ENCODE measurements around the gene PTH1R.

Gene PTH1R

DNA sequence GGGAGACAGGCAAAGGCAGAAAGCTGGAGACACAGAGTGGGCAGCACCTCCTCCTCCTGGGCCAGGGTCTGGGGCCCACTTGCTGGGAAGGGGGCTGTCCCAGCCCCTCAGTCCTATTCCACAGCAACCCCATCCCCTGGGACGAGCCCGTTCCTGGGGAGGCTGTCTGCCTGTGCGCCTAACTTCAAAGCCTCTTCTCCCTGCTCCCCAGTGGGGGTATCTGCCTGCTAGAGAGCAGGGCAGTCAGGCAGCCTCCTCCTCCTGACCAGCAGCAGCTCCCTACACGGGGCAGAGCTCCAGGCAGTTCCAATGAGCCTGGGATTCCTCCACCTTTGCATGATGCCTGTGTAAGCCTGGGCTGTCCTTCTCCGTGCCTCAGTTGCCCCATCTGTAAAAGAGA, 6.9 kb downstream of the PTH1R start:
- DNase-seq, result no peak

DNA sequence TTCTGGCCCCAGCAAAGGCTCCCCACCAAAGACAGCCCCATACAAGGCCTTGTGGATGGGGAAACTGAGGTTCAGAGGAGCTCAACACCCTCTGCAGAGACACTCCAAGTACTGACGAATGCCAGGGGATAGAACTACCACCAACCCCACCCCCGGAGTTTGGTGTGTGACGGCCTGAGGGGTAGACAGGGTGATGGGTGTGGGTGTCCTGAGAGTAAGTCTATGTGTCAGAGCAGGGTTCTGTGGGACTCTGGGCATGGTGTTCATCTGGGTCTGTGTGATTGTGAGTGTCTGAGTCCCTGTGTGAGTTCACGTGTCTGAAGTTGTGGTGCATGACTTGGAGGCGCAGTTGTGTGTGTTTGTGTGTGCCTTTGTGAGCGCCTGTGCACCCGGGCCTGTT, 7.4 kb downstream of the PTH1R start:
- no peak for DNase-seq

DNA sequence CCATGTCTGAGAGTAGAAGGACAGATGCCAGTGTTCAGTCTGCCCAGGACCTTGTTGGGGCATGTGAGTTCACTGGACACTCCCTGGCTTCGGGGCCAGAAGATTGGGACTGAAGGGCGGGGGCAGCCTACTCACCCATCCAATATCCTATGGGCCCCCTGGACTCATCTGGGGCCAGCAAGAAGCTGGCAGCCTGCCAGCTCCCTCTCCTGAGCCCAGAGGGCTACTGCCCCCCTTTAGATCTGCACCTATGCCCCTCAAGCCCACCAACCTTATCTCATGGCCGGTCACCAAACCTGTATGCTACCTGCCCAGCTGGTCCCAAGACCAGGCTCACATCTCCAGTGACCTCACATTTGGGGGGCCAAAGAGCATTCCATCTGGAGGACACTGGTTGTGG, 8.1 kb downstream of the PTH1R start:
- DNase-seq, result no peak

DNA sequence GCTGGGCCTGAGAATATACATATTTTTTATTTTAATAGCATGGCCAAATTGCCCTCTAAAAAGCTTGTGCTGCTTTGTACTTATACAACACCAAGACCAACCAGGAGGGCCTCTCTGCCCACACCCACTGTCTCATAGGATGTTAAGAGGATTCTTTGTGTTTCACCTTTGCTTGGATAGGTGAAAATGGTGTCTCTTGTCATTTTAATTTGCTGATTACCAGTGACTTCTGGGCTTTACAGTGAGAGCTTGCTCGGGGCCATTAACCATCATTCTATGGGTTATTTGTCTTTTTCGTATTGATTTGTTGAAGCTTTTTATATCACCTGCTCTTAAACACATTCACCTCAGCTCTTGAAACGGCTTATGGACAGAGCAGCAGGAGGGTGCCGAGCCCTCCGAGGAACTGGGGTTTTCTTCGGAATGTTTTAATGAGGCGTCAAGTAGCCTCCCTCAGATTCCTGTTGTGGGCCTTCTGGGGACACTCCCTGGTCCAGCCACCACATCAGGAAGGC, 10.5 kb downstream of the PTH1R start:
- DNase-seq, result no peak

DNA sequence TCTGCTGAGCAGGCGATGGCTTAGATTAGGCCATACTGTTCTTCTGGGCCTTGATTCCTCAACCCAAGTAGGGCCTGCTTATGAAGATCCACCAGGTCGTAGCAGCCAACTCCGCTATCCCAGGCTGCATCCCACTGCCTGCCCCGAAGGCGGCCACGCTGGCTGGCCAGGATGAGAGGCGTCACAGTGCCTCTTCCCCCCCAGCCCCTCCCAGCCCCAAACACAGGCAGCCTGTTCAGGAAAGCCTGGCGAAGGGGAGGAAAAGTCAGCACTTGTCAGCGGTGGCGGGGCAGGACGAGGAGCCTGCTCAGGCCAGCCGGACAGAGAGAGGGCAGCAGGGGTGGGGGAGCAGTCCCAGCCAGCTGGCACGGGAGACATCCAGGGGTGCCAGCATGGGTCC, 11.2 kb downstream of the PTH1R start:
- no peak for DNase-seq

DNA sequence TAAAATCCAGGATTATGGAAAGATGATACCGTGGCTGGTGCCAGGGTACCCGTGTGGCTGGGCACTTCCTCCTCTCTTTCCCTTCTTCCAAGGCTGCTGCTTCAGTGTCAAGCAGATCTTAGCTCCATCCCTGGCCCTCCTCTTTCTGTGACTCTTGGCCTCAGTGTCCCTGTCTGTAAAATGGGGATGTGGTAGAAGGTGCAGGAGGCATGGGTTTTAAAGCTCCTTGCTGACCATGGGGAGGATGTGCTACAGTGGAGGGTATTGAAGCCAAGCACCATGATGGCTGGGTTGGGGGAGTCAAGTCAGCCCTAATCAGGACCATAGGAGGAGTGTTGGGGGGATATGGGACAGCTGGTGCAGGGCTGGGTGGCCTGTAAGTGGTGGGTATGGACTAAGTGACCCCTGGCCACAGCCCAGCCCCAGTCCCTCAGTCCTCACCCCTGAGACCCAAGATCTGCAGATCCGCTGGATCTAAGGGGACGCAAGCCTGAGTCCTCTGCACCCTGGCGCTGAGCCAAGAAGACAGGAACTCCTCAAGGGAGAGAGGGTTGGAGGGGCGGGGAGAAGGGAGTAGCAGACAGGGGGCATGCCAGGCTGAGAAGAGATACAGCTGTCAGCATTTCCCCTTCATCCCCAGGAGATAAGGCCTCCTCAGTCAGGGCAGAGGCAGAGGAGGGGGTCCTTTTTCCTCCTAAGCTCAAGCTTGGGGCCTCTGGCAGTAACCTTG, 12.0 kb downstream of the PTH1R start:
- DNase-seq, result no peak

DNA sequence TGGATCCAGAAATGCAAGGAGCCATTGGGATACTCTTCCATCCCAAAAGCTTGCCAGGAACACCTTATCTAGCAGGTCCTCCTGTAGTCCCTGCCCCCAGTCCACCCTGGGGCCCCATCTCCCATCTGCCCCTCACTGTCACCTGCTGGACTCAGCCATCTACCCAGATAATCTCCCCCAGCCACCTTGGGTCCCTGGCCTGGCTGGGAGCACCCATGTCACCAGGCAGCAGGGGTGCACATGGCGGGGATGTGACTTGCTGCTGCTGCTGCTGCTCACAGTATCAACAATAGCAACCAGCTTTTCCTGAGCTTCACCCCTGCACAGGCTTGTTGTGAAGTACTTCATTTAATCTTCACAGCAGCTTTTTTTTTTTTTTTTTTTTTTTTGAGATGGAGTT, 12.6 kb downstream of the PTH1R start:
- DNase-seq, result no peak

DNA sequence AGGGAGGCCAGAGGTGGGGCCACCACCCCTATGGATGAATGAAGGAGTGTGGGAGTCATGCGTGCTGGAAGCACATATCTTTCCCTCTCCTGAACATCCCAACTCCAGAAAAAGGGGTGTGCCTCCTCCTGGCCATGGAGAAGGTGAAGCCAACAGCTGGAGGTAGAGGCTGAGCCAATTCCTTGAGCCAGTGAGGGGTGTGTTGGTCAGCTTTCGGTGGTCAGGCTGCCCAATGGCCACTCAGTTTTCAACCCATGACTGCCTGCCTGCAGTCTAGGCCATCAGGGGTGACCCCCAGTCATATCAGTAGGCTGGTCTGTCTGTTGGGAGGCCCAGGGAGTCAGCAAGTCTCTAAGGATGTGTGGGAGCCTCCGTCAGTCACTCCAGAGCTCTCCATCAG, 13.6 kb downstream of the PTH1R start:
- no peak for DNase-seq

DNA sequence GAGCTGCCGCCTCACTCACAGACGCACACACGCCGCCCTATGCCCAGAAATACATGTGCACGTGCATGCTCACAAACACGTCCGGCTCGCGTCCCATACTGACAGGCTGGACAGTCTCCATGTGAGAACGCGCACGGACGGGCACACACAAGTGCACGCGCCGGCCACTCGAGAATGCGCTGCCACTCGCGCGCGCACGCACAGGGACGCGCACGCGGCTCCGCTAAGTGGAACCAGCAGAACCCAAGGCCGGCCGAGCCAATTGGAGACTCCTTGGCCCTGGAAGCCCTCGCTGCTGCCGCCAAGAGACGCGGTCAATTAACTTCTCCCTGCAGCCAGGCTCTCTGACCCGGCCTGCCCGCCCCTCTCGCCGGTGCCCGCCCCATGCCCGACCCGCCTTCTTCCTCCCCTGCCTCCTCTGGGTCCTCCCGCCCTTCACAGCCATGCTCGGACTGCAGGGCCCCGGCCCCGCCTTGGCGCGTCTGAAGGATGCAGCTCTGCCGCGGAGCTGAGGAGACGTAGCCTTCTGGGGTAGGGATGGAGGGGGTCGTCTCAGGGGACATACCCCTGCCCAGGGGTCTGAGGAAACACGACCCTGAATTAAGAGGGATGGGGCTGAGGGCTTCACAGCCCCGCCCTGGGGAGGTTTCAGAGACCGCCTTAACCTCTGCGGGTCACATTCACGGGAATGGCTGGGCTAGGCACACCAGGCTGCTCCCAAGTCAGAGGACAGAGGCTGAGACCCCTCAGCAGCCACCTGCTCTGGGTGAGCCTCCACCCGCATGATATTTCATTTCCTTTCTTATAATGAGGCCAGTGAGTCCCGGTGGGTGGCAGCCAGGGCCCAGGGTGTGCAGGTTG, 15.0 kb downstream of the PTH1R start:
- DNase-seq, result peak in 1 of 2 experiments; percentile 54

DNA sequence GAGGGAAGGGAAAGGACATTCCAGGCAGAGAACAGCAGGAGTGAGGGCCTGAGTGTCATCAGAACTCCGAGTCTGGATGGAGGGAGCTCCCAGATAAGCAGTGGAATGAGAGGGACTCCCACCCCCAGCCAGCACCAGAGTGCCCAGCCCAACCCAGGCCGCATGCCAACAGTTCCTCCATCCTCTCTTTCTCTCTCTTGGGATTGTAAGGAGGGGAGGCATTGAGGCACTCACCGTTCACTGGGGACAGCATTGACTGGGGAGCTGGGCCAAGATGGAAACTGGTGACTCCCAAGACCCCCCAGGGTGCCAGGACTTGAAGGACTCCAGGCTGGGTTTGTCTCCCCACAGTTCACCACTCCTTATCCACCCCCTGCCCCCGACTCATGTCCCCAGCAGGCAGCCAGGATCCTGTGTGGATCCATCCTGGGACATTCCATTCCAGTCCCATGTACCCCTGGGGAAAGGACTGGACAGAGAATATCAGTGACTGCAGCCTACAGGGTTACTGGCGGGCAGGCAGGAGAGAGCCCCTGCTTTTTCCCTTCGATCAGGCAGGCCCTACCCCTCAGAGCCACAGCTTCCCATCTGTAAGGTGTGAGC, 15.7 kb downstream of the PTH1R start:
- no peak for DNase-seq

DNA sequence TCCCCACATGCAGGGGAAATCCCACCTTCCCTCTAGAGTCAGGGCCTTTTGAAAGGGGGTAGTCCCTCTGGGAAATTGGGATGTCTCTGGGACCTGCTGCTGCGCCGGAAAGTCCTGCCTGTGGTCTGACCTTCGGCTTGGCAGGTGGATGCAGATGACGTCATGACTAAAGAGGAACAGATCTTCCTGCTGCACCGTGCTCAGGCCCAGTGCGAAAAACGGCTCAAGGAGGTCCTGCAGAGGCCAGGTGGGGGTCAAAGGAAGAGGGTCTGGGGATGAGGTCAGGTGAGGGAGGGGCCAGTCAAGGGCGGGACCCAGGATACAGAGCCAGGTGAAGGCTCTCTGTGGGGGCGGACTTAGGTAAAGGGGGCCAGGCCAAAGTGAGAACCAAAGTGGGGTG, 16.2 kb downstream of the PTH1R start:
- DNase-seq, result no peak

DNA sequence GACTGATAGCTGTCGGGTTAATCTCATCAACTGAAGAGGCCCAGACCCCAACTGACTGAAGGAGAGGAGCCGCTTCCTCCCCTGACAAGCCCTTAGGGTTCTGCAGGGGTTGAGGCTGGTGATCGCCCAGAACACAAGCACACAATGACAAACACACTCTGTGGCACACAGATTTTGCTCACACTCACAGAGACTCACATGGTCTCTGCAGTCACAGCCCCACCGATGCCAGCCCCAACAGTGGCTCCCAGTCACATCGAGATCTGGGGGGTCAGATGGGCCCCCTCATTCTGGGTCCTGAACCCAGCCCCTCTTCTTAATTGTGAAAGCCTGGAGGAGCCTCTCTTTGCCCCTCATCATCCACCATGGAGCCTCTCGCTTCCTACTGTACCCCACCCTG, 16.7 kb downstream of the PTH1R start:
- DNase-seq, result no peak

DNA sequence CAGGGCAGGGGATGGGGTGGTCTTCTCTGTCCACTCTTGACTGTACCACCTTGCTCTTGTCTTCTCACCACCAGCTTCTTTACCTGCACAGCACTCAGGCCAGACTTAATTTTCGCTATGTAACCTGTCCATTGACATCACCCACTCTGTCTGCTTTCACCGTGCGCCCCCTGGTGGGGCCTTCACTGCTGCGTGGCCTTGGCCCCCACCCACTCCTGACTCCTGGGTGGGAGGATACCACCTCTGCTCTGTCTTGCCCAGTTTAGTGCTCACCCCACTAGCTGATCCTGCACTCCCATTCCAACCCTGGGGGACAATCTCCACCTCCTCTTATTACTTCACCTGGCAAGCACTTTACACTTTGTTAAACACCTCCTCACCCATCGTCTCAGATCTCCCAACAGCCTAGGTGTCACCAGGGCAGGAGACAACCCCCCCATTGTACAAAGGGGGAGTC, 17.7 kb downstream of the PTH1R start:
- no peak for DNase-seq

DNA sequence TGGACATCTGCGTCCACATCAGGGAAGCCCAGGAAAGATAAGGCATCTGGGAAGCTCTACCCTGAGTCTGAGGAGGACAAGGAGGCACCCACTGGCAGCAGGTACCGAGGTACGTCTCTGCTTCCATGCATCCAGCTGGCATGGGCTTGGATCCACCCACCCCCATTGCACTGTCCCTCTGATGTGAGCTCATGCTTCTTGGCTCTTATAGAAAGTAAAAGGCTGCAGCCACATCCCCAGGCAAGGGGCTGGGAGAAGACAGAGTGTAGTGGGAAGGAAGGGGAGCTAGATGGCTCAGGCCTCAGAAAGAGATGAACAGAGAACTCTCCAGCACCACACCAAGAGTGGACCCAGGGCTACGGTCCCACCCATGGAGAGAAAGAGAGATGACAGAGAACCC, 18.2 kb downstream of the PTH1R start:
- DNase-seq, result no peak

DNA sequence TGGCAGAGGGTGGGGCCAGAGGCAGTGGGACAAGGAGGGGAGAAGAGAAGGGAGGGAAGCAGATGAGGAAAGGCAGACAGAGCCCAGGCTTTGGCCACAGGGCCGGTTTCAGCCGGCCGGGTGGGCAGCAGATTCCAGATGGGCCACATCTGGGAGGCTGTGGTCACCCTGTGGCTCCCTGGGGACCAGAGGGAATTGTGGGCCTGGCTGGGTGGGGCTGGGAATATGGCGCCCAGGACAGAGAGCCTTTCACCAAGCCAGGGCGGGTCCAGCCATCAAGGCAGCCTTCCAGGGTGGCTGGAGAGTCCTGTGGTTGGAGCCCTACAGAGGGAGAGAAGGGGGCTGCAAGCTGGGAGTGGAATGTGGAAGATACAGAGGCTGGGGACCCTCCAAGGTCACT, 18.9 kb downstream of the PTH1R start:
- DNase-seq, result no peak

DNA sequence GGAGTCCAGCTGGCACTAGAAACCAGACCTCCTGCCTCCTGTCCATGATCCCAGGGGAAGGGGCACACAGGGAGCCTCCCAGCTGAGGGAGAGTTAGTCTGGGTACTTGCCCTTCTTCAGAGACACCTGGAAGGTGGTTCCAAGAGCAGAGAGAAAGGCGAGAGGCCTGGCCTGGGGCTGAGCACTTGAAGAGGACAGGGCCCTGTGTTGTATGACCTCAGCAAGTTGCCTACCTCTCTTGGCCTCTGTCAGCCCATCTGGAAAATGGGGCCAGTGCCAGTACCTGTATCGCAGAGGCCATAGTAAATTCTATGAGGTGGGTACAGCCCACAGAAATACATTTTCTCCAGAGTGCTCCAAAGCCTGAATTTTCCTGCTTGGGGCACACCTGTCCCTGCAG, 19.5 kb downstream of the PTH1R start:
- no peak for DNase-seq

DNA sequence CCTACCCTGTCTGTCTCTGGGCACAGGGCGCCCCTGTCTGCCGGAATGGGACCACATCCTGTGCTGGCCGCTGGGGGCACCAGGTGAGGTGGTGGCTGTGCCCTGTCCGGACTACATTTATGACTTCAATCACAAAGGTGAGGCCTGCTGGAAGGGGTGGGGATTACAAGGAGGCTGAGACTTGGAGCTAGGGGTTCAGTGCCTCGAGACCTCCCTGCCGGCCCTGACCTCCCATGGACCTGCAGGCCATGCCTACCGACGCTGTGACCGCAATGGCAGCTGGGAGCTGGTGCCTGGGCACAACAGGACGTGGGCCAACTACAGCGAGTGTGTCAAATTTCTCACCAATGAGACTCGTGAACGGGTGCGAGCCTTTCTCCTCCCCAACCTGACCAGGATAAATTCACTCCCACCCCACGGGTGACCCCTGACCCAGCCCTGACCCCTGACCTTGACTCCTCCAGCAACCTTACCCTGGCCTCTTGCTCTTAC, 20.4 kb downstream of the PTH1R start:
- DNase-seq, result no peak

DNA sequence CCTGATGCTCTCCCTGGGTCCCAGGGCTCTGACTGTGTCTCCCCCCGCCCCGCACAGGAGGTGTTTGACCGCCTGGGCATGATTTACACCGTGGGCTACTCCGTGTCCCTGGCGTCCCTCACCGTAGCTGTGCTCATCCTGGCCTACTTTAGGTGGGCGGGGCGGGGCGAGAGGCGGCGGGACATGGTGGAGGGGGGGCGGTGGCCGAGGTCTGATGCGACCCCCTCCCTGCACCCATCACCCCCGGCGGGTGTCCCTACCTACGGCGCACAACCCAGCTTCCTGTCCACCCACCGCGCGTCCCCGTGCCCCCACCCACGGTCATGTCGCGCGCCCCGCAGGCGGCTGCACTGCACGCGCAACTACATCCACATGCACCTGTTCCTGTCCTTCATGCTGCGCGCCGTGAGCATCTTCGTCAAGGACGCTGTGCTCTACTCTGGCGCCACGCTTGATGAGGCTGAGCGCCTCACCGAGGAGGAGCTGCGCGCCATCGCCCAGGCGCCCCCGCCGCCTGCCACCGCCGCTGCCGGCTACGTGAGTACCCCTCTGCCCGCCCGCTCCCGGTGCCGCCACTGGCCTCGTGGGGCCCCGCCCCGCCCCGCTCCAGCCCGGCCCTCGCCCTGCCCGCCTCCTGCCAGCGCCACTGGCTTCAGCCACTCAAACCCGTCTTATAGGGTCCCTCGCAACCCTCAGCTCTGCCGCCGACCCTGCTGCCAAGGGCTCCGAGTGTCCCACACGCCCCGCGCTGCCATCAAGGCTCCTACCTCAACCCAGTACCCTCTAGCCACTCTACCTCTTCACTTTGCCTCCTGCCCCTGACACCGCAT, 21.0 kb downstream of the PTH1R start:
- DNase-seq, result no peak

DNA sequence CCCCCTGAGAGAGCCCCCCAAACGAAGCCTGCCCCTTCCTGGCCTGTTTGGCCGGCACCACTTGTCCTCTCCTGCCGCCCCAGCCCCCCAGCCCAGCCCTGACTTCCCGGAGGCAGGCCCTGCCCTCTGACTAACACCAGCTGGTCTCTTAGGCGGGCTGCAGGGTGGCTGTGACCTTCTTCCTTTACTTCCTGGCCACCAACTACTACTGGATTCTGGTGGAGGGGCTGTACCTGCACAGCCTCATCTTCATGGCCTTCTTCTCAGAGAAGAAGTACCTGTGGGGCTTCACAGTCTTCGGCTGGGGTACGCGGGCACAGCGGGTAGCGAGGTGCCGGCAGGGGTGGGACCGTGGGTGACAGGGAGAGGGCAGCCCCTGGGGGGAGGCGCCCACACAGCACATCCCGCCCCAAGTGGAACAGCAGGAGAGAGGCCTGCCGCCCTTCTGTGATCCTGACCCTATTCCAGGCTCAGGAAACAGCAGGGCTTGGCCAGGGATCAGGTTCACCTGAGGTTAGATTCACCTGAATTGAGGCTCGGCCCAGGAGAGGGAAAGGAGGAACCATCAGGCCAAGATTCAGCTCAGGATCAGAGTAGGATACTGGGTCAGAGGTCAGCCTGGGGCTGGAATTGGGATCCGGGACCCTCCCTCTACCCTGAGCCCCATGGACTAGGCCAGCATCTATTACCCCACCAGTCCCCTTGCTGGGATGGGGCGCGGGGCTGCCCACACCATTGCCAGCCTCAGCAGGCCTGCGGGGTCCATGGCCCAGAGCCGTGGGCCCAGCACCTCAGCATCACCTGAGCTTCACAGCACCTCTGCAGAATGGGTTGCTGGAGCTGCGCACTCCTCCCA, 21.9 kb downstream of the PTH1R start:
- no peak for DNase-seq

DNA sequence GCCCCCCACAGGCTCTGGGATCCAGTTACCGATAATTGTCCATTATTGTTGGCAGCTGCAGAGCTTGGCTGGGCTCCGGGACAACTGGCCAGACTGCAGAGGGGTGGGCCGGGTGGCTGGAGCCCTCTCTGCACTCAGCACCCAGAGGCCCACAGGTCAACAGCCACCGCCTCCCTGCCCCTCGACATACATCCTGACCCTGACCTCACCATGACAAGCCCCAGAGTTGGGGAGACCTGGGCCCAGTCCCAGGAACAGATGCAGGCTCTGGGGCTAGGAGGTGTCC, 22.4 kb downstream of the PTH1R start:
- DNase-seq, result no peak

DNA sequence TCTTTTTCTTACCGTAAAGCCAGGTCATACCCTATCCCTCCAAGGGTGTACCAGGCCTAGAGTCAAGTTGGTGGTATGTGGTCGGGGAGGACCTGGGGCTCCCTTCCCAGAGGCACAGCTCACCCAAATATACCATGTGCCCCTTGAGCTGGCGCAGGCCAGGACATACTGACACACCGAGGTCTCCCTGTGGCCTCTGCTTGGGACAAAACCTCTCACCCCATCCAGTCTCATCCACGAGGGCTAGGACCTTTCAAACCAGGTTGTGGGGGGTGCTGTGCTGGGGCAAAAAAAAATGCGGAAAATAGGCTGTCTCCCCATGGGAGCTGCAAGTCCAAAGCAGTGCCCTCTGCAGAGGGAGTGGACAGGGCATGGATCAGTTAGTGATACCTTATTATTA, 22.8 kb downstream of the PTH1R start:
- DNase-seq, result no peak

DNA sequence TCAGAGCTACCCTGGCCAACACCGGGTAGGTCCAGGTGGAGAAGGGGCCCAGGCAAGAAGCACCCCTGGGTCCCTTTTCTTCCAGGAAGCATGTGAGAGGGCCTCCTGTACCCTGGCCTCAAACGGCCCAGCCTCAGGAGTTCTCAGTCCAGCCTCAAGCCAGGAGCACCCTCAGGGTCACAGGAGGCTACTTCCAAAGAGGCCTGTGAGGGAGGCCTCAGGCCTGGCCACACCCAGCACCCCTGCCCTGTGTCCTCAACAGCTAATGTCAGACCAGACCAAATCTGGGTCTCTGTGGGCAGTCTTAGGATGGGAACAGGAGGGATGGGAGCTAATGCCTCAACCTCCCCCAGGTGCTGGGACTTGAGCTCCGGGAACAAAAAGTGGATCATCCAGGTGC, 23.5 kb downstream of the PTH1R start:
- DNase-seq, result no peak

Data from cerebellar nuclear complex (tissue), 1 donor.